ENCODE data around the gene SMPD1.

SMPD1 gene

DNA sequence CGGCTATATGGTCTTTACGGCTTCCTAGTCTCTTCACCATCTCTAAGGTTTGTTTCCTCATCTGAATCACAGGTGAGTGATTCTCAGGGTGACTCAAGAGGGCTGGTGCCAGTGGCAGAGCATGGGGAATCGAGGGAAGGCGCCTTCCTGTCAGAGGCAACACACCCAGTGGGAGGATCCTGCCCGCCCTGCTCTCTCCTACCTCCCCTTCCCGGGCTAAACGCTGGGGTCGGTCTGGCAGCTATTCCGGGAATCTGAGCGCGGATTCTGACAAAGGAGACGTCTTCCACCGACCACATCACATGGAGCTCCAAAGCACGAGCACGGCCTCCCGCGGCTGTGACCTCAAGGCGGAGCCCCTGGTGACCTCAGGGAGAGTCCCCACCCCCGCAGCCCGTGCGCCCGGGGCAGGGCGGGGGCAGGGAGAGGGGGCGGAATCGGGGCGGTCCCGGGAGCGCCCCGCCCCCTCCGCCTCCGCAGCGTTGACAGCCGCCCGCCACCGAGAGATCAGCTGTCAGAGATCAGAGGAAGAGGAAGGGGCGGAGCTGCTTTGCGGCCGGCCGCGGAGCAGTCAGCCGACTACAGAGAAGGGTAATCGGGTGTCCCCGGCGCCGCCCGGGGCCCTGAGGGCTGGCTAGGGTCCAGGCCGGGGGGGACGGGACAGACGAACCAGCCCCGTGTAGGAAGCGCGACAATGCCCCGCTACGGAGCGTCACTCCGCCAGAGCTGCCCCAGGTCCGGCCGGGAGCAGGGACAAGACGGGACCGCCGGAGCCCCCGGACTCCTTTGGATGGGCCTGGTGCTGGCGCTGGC is at the start of gene SMPD1:
TSS of gene SMPD1 (plus strand) at position 570 of the 813 bp plus-strand sequence. CDS start at position 695, 125 bp downstream.
- DNase-seq, result peak; percentile 93

- no peak for DNase-seq
Observed at GRCh38 chr11:6345366-6345765, 44.9 kb upstream of the SMPD1 start.

GRCh38 chr11:6350043-6350442 is 40.2 kb upstream of the SMPD1 start:
- DNase-seq, result no peak

DNA sequence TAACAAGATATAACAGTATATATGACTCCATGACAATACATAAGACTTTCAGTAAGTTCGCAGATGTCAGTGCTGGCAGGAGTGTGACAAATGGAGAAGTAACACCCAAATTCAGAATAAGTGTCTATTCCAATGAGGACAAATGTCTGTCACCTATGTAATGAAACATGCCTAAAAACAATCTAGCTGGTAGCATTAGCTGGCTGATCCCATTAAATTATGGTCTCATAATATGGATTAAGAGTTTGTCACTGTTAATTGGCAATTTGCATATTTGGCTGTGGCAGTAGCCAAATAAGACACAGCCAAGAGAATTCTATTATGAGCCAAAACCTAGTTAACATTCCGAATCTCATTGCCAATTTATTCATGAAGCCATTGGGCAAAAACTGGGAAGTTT is 39.8 kb upstream of the SMPD1 start:
- DNase-seq, result no peak

GRCh38 chr11:6351782-6352382 is 38.4 kb upstream of the SMPD1 start:
- no peak for DNase-seq

GRCh38 chr11:6353367-6353987 is 36.8 kb upstream of the SMPD1 start:
- peak; percentile 72 for DNase-seq

GRCh38 chr11:6354651-6355485 is 35.4 kb upstream of the SMPD1 start:
- no peak for DNase-seq

DNA sequence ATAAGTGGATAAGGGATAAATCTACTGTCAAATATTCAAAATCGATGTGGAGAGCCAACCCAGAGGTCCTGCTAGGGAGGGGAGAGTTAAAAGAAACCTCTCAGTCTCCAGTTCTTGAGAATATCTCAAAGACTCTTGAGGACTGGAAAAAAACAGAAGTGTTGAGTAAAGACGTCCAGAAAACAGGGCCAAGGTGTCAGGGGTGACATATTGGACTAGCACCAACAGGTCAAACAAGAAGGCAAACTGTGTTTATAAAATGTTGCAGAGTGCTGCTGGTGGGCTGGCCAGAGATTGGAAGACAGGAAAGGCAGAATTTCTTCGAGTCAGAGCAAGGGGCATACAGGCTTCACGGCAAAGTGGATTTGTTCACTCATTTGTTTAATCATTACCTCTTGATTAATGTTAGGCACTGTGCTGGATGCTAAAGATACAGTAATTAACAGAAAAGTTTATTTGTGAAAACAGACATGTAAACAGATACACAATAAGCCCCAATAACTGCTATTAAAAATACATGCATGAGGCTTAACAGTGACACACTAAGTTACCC is 33.7 kb upstream of the SMPD1 start:
- no peak for DNase-seq

DNA sequence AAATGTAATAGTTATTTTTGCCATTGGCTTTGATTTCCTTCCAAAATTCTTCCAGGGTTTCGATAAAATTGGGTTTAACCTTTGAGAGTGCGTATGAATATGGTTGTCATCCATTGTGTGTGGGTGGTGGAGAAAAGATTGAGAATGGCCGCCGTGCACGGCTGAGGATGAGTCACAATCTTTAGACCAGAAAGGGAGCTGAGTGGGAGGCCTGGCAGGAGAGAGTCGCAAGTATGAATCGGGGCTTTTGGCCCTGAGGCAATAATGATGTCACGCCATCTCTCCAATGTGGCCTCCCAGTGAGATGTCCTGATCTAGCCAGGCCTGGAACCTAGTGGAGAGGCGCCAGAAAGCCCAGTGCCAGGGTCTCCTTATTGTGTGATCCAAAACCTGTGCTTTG is 33.1 kb upstream of the SMPD1 start:
- DNase-seq, result peak; percentile 53

- no peak for DNase-seq
Observed at GRCh38 chr11:6360183-6360582, 30.1 kb upstream of the SMPD1 start.

- no peak for DNase-seq
Observed at GRCh38 chr11:6362185-6362872, 27.9 kb upstream of the SMPD1 start.

GRCh38 chr11:6362873-6363678 is 27.2 kb upstream of the SMPD1 start:
- DNase-seq, result peak; percentile 78

- DNase-seq, result no peak
Observed at GRCh38 chr11:6365659-6366058, 24.6 kb upstream of the SMPD1 start.

DNA sequence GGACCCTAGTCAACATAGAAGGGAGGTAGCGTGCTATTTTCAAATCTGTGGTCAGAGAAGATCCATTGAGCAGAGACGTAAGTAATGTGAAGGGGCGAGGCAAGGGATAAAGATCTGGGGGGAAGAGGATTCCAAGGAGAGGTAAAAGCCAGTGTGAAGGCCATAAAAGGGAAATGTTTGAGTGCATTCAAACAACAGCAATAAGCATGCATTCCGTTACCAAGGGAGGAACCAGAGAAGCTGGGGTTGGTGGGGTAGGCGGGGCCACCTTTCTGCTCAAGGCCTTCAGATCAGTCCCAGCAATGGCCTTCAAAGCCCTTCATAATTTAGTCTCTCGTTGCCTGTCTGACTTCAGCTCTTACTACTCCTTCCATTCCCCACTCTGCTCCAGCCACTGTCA is 18.4 kb upstream of the SMPD1 start:
- DNase-seq, result no peak

- no peak for DNase-seq
Observed at GRCh38 chr11:6377902-6378639, 12.2 kb upstream of the SMPD1 start.

- no peak for DNase-seq
Observed at GRCh38 chr11:6378640-6378989, 11.7 kb upstream of the SMPD1 start.

DNA sequence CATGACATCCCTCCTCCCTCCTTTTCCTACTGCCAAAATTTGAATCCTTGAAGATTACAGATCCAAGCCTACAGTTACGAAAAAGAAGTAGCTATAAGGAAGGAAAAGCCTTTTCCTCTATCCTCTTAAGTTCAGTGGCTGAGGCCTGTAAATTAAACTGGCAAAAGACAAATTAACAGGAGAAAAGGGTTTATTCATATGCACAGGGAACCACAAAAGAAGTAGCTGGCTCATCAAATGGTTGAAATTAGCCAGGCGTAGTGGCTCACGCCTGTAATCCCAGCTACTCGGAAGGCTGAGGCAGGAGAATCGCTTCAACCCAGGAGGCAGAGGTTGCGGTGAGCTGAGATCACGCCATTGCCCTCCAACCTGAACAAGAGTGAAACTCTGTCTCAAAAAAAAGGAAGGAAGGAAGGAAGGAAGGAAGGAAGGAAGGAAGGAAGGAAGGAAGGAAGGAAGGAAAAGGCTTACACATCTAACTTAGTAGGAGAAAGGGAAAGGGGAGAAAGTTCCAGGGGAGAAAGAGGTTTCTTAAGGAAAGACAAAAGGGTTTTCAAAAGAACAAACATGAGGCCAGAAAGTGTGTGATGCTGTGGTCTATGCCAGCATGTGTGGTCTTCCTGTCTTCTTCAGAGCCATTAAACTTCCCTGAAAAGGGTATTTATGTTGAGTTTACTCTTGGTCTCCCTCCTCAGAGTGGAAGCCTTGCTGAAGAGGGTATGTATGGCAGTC is 5.1 kb upstream of the SMPD1 start:
- no peak for DNase-seq

DNA sequence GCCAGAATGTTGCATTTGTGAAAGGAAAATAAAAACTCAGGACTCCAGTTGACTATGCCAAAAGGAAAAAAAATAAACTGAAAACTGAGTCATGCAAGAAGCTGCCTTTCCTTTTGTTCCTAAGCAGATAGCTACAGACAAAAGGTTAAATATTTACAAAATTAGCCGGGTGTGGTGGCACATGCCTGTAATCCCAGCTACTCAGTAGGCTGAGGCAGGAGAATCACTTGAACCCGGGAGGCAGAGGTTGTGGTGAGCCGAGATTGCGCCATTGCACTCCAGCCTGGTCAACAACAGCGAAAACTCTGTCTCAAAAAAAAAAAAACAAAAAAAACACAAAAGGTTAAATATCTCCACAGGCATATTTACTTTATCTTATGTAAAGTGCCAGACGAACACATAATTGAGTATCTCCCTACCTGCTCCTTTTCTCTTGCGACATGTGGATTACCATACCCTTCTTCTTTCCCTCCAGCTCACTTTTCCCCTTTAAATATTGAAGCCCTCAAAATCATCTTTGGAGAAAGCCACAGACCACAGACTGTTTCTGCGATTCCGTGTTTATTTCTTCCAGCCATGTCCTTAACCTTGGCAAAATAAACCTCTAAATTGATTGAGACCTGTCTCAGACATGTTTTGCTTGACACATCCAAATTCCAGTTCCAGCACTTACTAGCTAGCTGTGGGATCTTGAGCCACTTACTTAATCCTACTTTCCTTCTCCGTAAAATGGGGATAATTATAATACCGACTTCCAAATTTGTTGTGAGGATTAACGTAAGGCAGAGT is 2.3 kb upstream of the SMPD1 start:
- DNase-seq, result no peak

GRCh38 chr11:6388748-6389147 is 1.5 kb upstream of the SMPD1 start:
- no peak for DNase-seq
